Stimulated activated CD4-positive, alpha-beta T cell treated with anti-CD3 and anti-CD28 coated beads, TNF-alpha, amount 100 ng/mL, for 24 hours (primary cell): ENCODE data around the gene TRIM37.

Experiments used
- DNase-seq, 3 experiments: peaks; one replicate each; pipeline ENCODE4 v3.0.0-alpha.2; 2020; ENCODE audit warnings: low read depth in 3 of 3

TRIM37 gene

DNA sequence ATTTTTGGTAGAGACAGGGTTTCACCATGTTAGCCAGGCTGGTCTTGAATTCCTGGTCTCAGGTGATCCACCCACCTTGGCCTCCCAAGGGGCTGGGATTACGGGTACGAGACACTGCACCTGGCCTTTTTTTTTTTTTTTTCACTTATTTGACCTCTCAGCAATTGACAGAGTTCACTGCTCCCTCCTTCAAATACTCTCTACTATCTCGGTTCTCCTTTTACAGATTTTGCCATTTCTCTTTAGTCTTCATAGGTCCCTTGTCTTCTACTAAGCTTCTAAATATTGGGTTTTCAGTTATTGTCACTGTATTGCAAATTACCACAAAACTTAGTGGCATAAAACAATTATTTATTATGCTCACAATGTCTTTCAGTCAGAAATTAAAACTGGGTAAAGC is 159.3 kb downstream of the TRIM37 start:
- no peak for DNase-seq

DNA sequence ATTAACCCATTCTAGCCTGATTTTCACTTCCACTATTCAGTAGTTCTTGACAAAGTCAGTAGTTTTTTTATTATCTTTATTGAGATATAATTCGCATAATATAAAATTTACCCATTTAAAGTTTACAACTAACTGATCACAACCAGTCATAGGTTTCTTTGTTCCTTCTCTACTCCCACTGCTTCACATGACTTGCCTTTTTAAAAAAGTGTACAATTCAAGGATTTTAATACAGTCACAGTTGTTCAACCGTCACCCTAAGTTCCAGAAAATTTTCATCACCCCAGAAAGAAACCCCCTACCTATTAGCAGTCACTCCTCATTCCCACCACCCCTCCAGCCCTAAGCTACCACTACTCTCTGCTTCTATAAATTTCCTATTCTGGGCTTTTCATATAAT is 162.5 kb downstream of the TRIM37 start:
- no peak for DNase-seq

- DNase-seq = no peak
These were observed 170.4 kb downstream of the TRIM37 start for GRCh38 chr17:58936295-58936694.

GRCh38 chr17:58932956-58933355 is 173.7 kb downstream of the TRIM37 start:
- no peak for DNase-seq
